Neural cell (in vitro differentiated cells): ENCODE results near the gene MUC2. TPM values are rescaled to one million over a fixed set of nuclear protein-coding genes. Genes with fewer than 3 reads are reported as not detected.

Experiments
- H2AFZ ChIP-seq: fragments of 200-600, 300-800 bp; sonication (generic), shearing (Covaris generic); 2 replicates; pipeline ENCODE4 v1.6.0; 2014; ENCODE audit warnings: low read depth, mild to moderate bottlenecking, antibody characterized with exemption, low read length, moderate library complexity
- H3F3A ChIP-seq: fragments of 200-600 bp; shearing (Covaris generic); 2 replicates; pipeline ENCODE4 v1.6.1; 2016; ENCODE audit warnings: mild to moderate bottlenecking, moderate library complexity, mixed read lengths, antibody characterized with exemption, low read length; ENCODE audit not compliant: insufficient read depth, poor library complexity, severe bottlenecking
- H3K27ac ChIP-seq: fragments of 200-600, 300-800 bp; sonication (generic), shearing (Covaris generic); 2 replicates; pipeline ENCODE4 v1.5.1; 2014; ENCODE audit warnings: mild to moderate bottlenecking, low read length, moderate library complexity
- H3K27me3 ChIP-seq: fragments of 300-800, 200-600 bp; sonication (generic), shearing (Covaris generic); 2 replicates; pipeline ENCODE4 v1.6.0; 2014; ENCODE audit warnings: mild to moderate bottlenecking, low read depth, low read length, moderate library complexity; ENCODE audit not compliant: insufficient read depth
- H3K36me3 ChIP-seq: fragments of 300-800, 200-600 bp; sonication (generic), shearing (Covaris generic); 2 replicates; pipeline ENCODE4 v1.5.1; 2014; ENCODE audit warnings: mild to moderate bottlenecking, antibody characterized with exemption, low read length, moderate library complexity; ENCODE audit not compliant: insufficient read depth
- H3K4me2 ChIP-seq: fragments of 300-800, 200-600 bp; sonication (generic), shearing (Covaris generic); 2 replicates; pipeline ENCODE4 v1.6.0; 2014; ENCODE audit warnings: mild to moderate bottlenecking, low read length
- H3K4me3 ChIP-seq: fragments of 300-800, 200-600 bp; sonication (generic), shearing (Covaris generic); 2 replicates; pipeline ENCODE4 v1.5.1; 2014; ENCODE audit warnings: mild to moderate bottlenecking, low read length, moderate library complexity
- H3K79me2 ChIP-seq: fragments of 200-600 bp; shearing (Covaris generic); replicated peaks from 2 replicates; pipeline ENCODE4 v1.6.0; 2014; ENCODE audit warnings: mild to moderate bottlenecking, low read length, moderate library complexity; ENCODE audit not compliant: insufficient read depth
- H3K9ac ChIP-seq: fragments of 300-800, 200-600 bp; sonication (generic), shearing (Covaris generic); 2 replicates; pipeline ENCODE4 v1.6.1; 2016; ENCODE audit warnings: mild to moderate bottlenecking, low read length, mixed read lengths
- H3K9me2 ChIP-seq: fragments of 200-600 bp; shearing (Covaris generic); 2 replicates; pipeline ENCODE4 v1.6.1; 2016; ENCODE audit warnings: mild to moderate bottlenecking, low read length, mixed read lengths; ENCODE audit not compliant: insufficient read depth
- H3K9me3 ChIP-seq: fragments of 200-600, 300-800 bp; sonication (generic), shearing (Covaris generic); 2 replicates; pipeline ENCODE4 v1.6.1; 2016; ENCODE audit warnings: mild to moderate bottlenecking, mixed run types, low read length, moderate library complexity, mixed read lengths
- H4K20me1 ChIP-seq: fragments of 200-600 bp; shearing (Covaris generic); 2 replicates; pipeline ENCODE4 v1.6.1; 2016; ENCODE audit warnings: mild to moderate bottlenecking, mixed run types; ENCODE audit not compliant: insufficient read depth
- EP300 ChIP-seq: fragments of 450-650 bp; conservative IDR thresholded peaks from 2 replicates; pipeline ENCODE4 v1.6.1; 2014; ENCODE audit warnings: antibody characterized with exemption, mild to moderate bottlenecking, moderate library complexity; ENCODE audit not compliant: poor library complexity, severe bottlenecking
- EZH2 ChIP-seq: fragments of 200-600, 300-800 bp; shearing (Covaris generic), sonication (generic); IDR thresholded peaks from 2 replicates; pipeline ENCODE4 v1.6.1; 2014; ENCODE audit warnings: antibody characterized with exemption, low read length, borderline replicate concordance, mild to moderate bottlenecking; ENCODE audit not compliant: insufficient read depth, poor library complexity, severe bottlenecking
- MXI1 ChIP-seq: fragments of 450-650 bp; conservative IDR thresholded peaks from 2 replicates; pipeline ENCODE4 v1.6.1; 2014; ENCODE audit warnings: antibody characterized with exemption, mild to moderate bottlenecking; ENCODE audit not compliant: poor library complexity, severe bottlenecking
- POLR2AphosphoS5 ChIP-seq: IDR thresholded peaks from 2 replicates; pipeline ENCODE4 v1.6.1; 2012
- RAD21 ChIP-seq: fragments of 450-650 bp; conservative IDR thresholded peaks from 2 replicates; pipeline ENCODE4 v1.6.1; 2014; ENCODE audit warnings: antibody characterized with exemption, mild to moderate bottlenecking, moderate library complexity
- SMC3 ChIP-seq: fragments of 450-650 bp; conservative IDR thresholded peaks from 2 replicates; pipeline ENCODE4 v1.6.1; 2014; ENCODE audit warnings: antibody characterized with exemption, mild to moderate bottlenecking, moderate library complexity; ENCODE audit not compliant: poor library complexity
- TAF1 ChIP-seq: IDR thresholded peaks from 2 replicates; pipeline ENCODE4 v1.6.1; 2012; ENCODE audit warnings: low read depth
- polyA plus RNA-seq: library from polyadenylated mRNA; depleted of rRNA; stranded (reverse); fragments of >200 nt; gene quantifications from 2 replicates; pipeline ENCODE4 v1.2.3, GENCODE V29; 2014
- TF ChIP-seq, protein P1 (sequence below): IDR thresholded peaks from 2 replicates; pipeline ENCODE4 v1.6.1; 2012; ENCODE audit warnings: borderline replicate concordance
- TF ChIP-seq, protein P2 (sequence below): fragments of 450-650 bp; IDR thresholded peaks from 2 replicates; pipeline ENCODE4 v1.5.1; 2014; ENCODE audit warnings: antibody characterized with exemption, mild to moderate bottlenecking, moderate library complexity; ENCODE audit not compliant: poor library complexity, severe bottlenecking

The MUC2 gene
- polyA plus RNA-seq, 1 donor from 2014 or later = not detected

- H3K27me3 ChIP-seq = no peaks in the 10 kb centered on the region
- no peak overlapping the region for H2AFZ ChIP-seq
- no peak overlapping the region for H3K27ac ChIP-seq
- no peak overlapping the region for H3K4me2 ChIP-seq
- TF ChIP-seq EZH2 (no peak), MXI1 (no peak), SMC3 (no peak), POLR2AphosphoS5 (no peak), EP300 (no peak)
- TF ChIP-seq, protein P1, sequence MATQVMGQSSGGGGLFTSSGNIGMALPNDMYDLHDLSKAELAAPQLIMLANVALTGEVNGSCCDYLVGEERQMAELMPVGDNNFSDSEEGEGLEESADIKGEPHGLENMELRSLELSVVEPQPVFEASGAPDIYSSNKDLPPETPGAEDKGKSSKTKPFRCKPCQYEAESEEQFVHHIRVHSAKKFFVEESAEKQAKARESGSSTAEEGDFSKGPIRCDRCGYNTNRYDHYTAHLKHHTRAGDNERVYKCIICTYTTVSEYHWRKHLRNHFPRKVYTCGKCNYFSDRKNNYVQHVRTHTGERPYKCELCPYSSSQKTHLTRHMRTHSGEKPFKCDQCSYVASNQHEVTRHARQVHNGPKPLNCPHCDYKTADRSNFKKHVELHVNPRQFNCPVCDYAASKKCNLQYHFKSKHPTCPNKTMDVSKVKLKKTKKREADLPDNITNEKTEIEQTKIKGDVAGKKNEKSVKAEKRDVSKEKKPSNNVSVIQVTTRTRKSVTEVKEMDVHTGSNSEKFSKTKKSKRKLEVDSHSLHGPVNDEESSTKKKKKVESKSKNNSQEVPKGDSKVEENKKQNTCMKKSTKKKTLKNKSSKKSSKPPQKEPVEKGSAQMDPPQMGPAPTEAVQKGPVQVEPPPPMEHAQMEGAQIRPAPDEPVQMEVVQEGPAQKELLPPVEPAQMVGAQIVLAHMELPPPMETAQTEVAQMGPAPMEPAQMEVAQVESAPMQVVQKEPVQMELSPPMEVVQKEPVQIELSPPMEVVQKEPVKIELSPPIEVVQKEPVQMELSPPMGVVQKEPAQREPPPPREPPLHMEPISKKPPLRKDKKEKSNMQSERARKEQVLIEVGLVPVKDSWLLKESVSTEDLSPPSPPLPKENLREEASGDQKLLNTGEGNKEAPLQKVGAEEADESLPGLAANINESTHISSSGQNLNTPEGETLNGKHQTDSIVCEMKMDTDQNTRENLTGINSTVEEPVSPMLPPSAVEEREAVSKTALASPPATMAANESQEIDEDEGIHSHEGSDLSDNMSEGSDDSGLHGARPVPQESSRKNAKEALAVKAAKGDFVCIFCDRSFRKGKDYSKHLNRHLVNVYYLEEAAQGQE = no peak
- TF ChIP-seq, protein P2, sequence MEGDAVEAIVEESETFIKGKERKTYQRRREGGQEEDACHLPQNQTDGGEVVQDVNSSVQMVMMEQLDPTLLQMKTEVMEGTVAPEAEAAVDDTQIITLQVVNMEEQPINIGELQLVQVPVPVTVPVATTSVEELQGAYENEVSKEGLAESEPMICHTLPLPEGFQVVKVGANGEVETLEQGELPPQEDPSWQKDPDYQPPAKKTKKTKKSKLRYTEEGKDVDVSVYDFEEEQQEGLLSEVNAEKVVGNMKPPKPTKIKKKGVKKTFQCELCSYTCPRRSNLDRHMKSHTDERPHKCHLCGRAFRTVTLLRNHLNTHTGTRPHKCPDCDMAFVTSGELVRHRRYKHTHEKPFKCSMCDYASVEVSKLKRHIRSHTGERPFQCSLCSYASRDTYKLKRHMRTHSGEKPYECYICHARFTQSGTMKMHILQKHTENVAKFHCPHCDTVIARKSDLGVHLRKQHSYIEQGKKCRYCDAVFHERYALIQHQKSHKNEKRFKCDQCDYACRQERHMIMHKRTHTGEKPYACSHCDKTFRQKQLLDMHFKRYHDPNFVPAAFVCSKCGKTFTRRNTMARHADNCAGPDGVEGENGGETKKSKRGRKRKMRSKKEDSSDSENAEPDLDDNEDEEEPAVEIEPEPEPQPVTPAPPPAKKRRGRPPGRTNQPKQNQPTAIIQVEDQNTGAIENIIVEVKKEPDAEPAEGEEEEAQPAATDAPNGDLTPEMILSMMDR = no peak
- no peak overlapping the region for H3K9ac ChIP-seq
- no peaks in the 10 kb centered on the region for H3K36me3 ChIP-seq
- no peak overlapping the region for H3K4me3 ChIP-seq
- no peaks in the 10 kb centered on the region for H3K9me2 ChIP-seq
- no peaks in the 10 kb centered on the region for H4K20me1 ChIP-seq
- no peaks in the 10 kb centered on the region for H3K9me3 ChIP-seq
- no peaks in the 10 kb centered on the region for H3K79me2 ChIP-seq
- H3F3A ChIP-seq = no peaks in the 10 kb centered on the region
Measured at GRCh38 chr11:1036931-1037330, 37.7 kb upstream of the MUC2 start.

DNA sequence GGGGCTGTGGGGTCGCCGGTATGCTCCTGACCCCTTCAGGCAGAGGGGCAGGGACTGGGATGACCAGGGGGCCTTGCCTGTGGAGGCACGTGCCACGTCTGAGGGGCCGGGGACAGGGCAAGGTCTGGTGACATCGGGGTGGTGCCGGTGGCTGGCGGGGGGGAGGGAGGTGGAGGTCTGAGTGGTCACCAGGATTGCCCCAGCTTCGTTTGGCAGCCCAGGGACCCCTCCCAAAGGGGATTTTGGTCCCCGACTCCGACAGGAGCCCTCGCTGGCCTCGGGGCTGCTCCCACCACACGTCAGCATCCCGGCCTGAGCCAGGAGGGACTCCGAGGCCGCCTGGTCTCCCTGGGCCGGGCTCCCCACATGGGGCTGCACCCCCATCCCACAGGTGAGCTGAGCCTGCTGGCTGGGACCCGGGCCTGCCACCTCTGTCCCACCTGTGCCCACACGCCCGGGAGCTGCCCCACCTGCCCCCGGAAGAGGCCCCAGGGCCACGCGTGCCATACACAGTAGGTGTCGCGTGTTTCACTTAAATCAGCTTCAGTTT, 37.1 kb upstream of the MUC2 start:
- no peak overlapping the region for H3K4me2 ChIP-seq
- H3F3A ChIP-seq = no peaks in the 10 kb centered on the region
- no peak overlapping the region for H3K9ac ChIP-seq
- no peak overlapping the region for H3K27ac ChIP-seq
- no peaks in the 10 kb centered on the region for H4K20me1 ChIP-seq
- H3K4me3 ChIP-seq = no peak overlapping the region
- H2AFZ ChIP-seq = no peak overlapping the region
- no peaks in the 10 kb centered on the region for H3K79me2 ChIP-seq
- H3K36me3 ChIP-seq = no peaks in the 10 kb centered on the region
- H3K9me2 ChIP-seq = no peaks in the 10 kb centered on the region
- no peaks in the 10 kb centered on the region for H3K9me3 ChIP-seq
- TF ChIP-seq MXI1 (no peak), EP300 (no peak), TAF1 (no peak), RAD21 (no peak), EZH2 (no peak), SMC3 (no peak), POLR2AphosphoS5 (no peak)
- TF ChIP-seq, protein P1 = no peak
- TF ChIP-seq, protein P2 = no peak
- no peaks in the 10 kb centered on the region for H3K27me3 ChIP-seq
